ENCODE measurements around the gene CRMP1.
"Not testable (repeated sequence)": the region's sequence is repeated elsewhere in the genome, so short reads cannot be mapped to it uniquely, and the experiment has no call there.

Gene CRMP1

DNA sequence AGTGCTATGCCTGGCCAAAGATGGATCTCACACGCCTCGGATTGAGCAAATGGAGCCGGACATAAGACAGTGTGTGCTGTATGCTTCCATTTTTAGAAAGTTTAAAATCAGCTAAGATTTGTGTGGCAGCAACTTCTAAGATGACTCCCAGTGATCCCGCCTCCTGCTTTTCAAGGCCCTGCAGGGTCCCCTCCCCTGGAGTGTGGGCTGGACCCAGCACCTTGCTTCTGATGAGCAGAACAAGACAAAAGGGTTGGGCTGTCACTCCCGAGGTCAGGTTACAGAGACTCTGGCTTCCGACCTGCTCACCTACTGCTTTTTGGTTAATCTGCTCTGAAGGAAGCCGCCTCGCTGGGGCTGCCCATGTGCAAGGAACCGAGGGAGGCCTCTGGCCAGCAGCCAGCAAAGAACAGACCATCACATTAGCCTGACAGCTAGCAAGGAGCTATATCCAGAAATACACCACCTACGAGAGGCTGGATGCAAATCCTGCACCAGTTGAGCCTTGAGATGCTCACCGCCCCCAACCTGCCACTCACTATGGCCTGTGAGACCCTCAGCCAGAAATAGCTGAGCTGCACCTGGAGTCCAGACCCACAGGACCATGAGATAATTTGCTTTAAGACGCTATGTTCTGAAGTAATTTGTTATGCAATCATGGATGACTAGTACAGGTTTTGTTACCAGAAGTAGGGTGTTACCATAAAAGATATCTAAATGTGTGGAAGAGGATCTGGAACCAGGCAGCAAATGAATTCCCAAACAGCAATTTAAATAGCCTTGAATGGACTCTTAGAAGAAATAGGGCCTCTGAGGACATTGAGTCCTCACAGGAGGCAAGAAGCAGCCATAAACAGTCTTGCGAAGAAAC is 47.6 kb downstream of the CRMP1 start:
- TF ChIP-seq, protein P1, sequence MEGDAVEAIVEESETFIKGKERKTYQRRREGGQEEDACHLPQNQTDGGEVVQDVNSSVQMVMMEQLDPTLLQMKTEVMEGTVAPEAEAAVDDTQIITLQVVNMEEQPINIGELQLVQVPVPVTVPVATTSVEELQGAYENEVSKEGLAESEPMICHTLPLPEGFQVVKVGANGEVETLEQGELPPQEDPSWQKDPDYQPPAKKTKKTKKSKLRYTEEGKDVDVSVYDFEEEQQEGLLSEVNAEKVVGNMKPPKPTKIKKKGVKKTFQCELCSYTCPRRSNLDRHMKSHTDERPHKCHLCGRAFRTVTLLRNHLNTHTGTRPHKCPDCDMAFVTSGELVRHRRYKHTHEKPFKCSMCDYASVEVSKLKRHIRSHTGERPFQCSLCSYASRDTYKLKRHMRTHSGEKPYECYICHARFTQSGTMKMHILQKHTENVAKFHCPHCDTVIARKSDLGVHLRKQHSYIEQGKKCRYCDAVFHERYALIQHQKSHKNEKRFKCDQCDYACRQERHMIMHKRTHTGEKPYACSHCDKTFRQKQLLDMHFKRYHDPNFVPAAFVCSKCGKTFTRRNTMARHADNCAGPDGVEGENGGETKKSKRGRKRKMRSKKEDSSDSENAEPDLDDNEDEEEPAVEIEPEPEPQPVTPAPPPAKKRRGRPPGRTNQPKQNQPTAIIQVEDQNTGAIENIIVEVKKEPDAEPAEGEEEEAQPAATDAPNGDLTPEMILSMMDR (IDR thresholded peaks at IDR 0.05; ENCODE audit: insufficient read depth, low read depth, low read length, missing control alignments): no peak
- no peak for DNase-seq (ENCODE audit: low read depth)
- no peak overlapping the region for H3K4me3 ChIP-seq (ENCODE audit: low read depth, low read length)

DNA sequence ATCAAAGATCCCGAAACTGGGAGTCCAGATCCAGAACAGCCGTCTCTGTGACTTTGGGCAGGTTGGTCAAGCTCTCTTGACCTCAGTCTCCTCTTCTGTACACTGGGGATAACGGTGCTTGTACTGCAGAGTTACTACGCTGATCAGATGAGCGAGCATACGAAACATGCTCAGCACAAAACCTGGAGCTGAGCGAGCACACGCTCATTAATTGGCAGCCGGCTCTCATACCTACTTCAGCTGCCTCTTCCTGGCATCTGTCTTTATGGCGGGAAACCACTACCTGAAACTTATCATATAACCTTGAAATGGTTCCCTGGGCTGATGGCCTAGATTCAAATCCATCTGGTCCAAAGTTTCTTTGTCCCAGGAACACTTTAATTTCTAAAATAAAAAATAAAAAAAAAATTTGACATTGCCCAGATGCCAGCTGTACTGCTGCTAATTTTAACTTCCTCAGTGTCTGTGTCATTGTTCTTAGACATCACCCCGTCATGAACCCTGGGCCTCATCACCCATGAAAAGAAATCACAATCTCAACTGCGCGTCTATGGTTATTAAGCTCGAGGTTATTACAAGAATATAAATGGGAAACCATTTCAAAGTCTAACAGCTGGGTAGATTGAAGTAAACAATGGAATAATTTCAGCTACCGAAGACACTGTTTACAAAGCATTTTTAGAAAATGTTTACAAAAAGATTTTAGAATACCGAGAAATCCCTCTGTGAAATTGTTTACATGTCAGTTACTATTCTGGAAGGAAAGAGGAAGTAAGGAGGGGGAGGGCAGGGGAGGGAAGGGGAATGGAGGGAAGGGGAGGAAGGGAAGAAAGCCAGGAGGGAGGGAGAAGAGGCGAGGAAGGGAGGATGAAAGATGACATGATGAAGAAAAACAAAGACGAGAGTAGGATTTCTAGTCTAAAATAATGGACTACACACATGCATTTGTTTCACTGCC is 49.0 kb downstream of the CRMP1 start:
- DNase-seq (ENCODE audit: low read depth): no peak
- no peak overlapping the region for H3K4me3 ChIP-seq (ENCODE audit: low read depth, low read length)
- TF ChIP-seq, protein P1 (IDR thresholded peaks at IDR 0.05; ENCODE audit: insufficient read depth, low read depth, low read length, missing control alignments): no peak

DNA sequence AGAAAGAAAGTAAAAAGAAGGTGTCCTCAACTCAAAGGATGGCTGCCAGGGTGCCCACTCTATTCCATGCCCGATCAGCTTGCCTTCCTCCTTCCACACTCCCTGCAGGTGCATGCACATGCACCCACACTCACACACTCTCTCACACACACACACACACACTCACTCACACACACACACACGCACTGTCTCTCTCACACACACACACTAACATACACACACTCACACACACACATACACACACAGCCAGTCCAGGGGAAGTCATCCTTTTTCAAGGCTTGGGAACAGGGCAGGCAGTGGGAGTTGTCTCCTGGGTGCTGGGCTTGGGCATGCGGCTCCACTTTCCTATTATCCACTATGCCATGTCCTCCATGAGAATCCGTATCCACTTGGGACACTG is 50.4 kb downstream of the CRMP1 start:
- TF ChIP-seq, protein P1 (IDR thresholded peaks at IDR 0.05; ENCODE audit: insufficient read depth, low read depth, low read length, missing control alignments): no peak
- no peak overlapping the region for H3K4me3 ChIP-seq (ENCODE audit: low read depth, low read length)
- no peak for DNase-seq (ENCODE audit: low read depth)

GRCh38 chr4:5839751-5840674 is 52.9 kb downstream of the CRMP1 start:
- no peak overlapping the region for H3K4me3 ChIP-seq (ENCODE audit: low read depth, low read length)
- no peak for DNase-seq (ENCODE audit: low read depth)
- TF ChIP-seq, protein P1 (IDR thresholded peaks at IDR 0.05; ENCODE audit: insufficient read depth, low read depth, low read length, missing control alignments): no peak

GRCh38 chr4:5839332-5839731 is 53.6 kb downstream of the CRMP1 start:
- TF ChIP-seq, protein P1 (IDR thresholded peaks at IDR 0.05; ENCODE audit: insufficient read depth, low read depth, low read length, missing control alignments): no peak
- no peak for DNase-seq (ENCODE audit: low read depth)
- no peak overlapping the region for H3K4me3 ChIP-seq (ENCODE audit: low read depth, low read length)

GRCh38 chr4:5837483-5837882 is 55.4 kb downstream of the CRMP1 start:
- H3K4me3 ChIP-seq (ENCODE audit: low read depth, low read length); DNase-seq (ENCODE audit: low read depth): not testable (repeated sequence)

Measured in GM12865 (cell line).